ENCODE results near the gene LGR5.

GRCh38 chr12:71610031-71610795, 170.6 kb downstream of the LGR5 start:
- no peak for TF ChIP-seq CTCF (conservative IDR thresholded peaks at IDR 0.05)
- TF ChIP-seq EZH2 (IDR thresholded peaks at IDR 0.05; ENCODE audit: low read depth) = no peak
